ENCODE data around the gene PCDHGA1. TPM values are rescaled to one million over a fixed set of nuclear protein-coding genes. Genes with fewer than 3 reads are reported as not detected.

Gene PCDHGA1
- total RNA-seq, 1 experiment from 2014 or later, result not detected

DNA sequence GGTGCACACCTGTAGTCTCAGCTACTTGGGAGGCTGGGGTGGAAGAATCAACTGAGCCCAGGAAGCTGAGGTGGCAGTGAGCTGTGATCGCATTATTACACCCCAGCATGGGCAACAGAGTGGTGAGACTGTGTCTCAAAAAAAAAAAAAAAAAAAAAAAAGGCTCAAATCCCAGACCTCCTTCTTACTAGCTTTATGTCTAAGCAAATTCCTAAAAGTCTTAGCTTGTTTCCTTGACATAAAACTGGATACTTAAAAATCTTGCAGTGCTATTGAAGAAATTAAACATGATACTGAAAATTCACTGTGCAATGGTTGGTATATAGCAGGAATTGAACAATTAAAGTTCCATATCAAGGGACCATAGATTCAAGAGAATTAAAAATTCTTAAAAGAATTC, 203.6 kb downstream of the PCDHGA1 start:
- CTCF ChIA-PET, result interaction anchor here (0.6 to 0.7 kb wide), 2 partner anchors 9 to 143 kb away, joined by 3 to 4 read pairs; no protein-coding TSS in a partner anchor
- TF ChIP-seq, protein P1, sequence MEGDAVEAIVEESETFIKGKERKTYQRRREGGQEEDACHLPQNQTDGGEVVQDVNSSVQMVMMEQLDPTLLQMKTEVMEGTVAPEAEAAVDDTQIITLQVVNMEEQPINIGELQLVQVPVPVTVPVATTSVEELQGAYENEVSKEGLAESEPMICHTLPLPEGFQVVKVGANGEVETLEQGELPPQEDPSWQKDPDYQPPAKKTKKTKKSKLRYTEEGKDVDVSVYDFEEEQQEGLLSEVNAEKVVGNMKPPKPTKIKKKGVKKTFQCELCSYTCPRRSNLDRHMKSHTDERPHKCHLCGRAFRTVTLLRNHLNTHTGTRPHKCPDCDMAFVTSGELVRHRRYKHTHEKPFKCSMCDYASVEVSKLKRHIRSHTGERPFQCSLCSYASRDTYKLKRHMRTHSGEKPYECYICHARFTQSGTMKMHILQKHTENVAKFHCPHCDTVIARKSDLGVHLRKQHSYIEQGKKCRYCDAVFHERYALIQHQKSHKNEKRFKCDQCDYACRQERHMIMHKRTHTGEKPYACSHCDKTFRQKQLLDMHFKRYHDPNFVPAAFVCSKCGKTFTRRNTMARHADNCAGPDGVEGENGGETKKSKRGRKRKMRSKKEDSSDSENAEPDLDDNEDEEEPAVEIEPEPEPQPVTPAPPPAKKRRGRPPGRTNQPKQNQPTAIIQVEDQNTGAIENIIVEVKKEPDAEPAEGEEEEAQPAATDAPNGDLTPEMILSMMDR (IDR thresholded peaks at IDR 0.05; ENCODE audit: unreplicated experiment), result no peak
- Mint-ChIP-seq H3K4me1 (ENCODE audit: low read depth, unreplicated experiment) (peaks cover 13% of the 10 kb centered on the region), H3K27ac (ENCODE audit: unreplicated experiment) (no peak overlapping the region), H3K9me3 (ENCODE audit: low read depth, unreplicated experiment) (no peaks in the 10 kb centered on the region), H3K4me3 (ENCODE audit: low read depth, unreplicated experiment) (no peak overlapping the region), H3K27me3 (ENCODE audit: unreplicated experiment) (no peaks in the 10 kb centered on the region), H3K36me3 (ENCODE audit: insufficient read depth, unreplicated experiment) (peaks cover 6% of the 10 kb centered on the region)
- intact Hi-C loops (cut with micrococcal nuclease; ENCODE audit: unreplicated experiment), result no loop called here
- no TSS peak for BruUV-seq (replicated peaks)
- no peak for DNase-seq

DNA sequence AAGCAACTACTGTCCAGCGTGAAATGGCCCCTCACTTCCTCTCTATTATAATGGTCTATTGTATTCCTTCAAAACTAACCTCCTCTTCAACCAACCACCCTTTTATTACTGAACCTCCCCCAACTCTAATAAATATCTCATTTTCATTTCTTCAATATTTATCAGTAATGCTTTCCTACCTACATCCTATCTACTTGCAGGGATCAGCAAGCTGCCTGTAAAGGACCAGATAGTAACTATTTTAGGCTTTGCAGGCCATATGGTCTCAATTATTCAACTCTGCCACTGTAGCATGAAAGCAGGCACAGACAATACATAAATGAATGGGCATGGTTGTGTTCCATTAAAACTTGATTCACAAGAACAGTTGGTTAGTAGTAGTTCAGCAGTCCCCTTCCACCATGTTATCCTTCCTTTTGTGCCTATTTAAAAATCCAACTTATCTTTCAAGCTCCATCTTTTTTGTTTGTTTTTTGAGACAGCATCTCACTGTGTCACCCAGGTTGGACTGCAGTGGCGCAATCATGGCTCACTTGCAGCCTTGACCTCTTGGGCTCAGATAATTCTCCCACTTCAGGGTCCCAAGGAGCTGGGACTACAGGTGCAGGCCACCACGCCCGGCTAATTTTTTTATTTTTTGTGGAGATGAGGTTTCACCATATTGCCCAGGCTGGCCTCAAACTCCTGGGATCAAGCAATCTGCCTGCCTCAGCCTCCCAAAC, 204.3 kb downstream of the PCDHGA1 start:
- TF ChIP-seq, protein P1 (IDR thresholded peaks at IDR 0.05; ENCODE audit: unreplicated experiment), result no peak
- BruUV-seq (replicated peaks), result no TSS peak
- no peaks in the 10 kb centered on the region for H3K27me3 Mint-ChIP-seq (ENCODE audit: unreplicated experiment)
- intact Hi-C loops (cut with micrococcal nuclease; ENCODE audit: unreplicated experiment), result no loop called here
- H3K4me1 Mint-ChIP-seq (ENCODE audit: low read depth, unreplicated experiment), result peaks cover 13% of the 10 kb centered on the region
- CTCF ChIA-PET, result interaction anchor here (1.3 kb wide), 1 partner anchor 13 kb away, joined by 3 read pairs; no protein-coding TSS in a partner anchor
- no peaks in the 10 kb centered on the region for H3K9me3 Mint-ChIP-seq (ENCODE audit: low read depth, unreplicated experiment)
- no peak overlapping the region for H3K4me3 Mint-ChIP-seq (ENCODE audit: low read depth, unreplicated experiment)
- DNase-seq, result no peak
- peaks cover 6% of the 10 kb centered on the region for H3K36me3 Mint-ChIP-seq (ENCODE audit: insufficient read depth, unreplicated experiment)
- peak overlapping the region; percentile 17 for H3K27ac Mint-ChIP-seq (ENCODE audit: unreplicated experiment)

DNA sequence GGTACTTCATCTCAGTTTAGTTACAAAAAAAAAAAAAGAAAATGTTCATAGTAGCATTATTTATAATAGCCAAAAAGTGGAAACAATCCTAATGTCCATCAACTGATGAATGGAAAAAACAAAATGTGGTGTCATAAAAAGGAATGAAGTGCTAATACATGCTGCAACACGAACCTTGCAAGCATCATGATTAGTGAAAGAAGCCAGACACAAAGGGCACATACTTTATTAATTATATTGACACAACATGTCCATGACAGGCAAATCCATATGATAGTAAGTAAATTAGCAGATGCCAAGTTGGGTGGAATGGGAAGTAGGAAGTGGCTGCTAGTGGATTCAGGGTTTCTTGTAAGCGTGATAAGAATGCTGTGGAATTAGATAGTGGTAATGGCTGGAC, 212.7 kb downstream of the PCDHGA1 start:
- Mint-ChIP-seq H3K27ac (ENCODE audit: unreplicated experiment) (no peak overlapping the region), H3K27me3 (ENCODE audit: unreplicated experiment) (no peaks in the 10 kb centered on the region), H3K36me3 (ENCODE audit: insufficient read depth, unreplicated experiment) (peaks cover 20% of the 10 kb centered on the region), H3K4me3 (ENCODE audit: low read depth, unreplicated experiment) (no peak overlapping the region), H3K4me1 (ENCODE audit: low read depth, unreplicated experiment) (no peaks in the 10 kb centered on the region), H3K9me3 (ENCODE audit: low read depth, unreplicated experiment) (peaks cover 2% of the 10 kb centered on the region)
- BruUV-seq (replicated peaks), result no TSS peak
- CTCF ChIA-PET, result no interaction called here
- intact Hi-C loops (cut with micrococcal nuclease; ENCODE audit: unreplicated experiment), result no loop called here
- TF ChIP-seq, protein P1 (IDR thresholded peaks at IDR 0.05; ENCODE audit: unreplicated experiment), result no peak
- DNase-seq, result no peak

DNA sequence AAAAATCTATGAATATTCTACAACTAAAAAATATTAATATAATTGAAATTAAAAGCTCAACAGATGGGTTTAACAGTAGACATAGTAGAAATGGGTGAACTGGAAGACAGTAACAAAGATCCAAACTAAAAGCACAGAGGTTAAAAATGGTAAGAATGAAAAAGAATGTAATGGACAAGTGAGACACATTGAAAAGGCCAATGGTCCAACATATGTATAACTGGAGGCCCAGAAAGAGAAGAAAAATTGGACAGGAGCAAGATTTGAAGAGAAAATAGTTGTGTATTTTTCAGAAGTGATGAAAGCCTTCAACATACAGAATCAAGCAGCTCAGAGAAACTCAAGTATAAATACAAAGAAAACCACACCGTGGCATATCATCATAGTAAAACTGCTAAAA, 217.2 kb downstream of the PCDHGA1 start:
- Mint-ChIP-seq H3K36me3 (ENCODE audit: insufficient read depth, unreplicated experiment) (peaks cover 26% of the 10 kb centered on the region), H3K4me3 (ENCODE audit: low read depth, unreplicated experiment) (no peak overlapping the region), H3K27ac (ENCODE audit: unreplicated experiment) (no peak overlapping the region), H3K4me1 (ENCODE audit: low read depth, unreplicated experiment) (no peaks in the 10 kb centered on the region), H3K9me3 (ENCODE audit: low read depth, unreplicated experiment) (peaks cover 2% of the 10 kb centered on the region), H3K27me3 (ENCODE audit: unreplicated experiment) (no peaks in the 10 kb centered on the region)
- CTCF ChIA-PET, result no interaction called here
- no peak for DNase-seq
- TF ChIP-seq, protein P1 (IDR thresholded peaks at IDR 0.05; ENCODE audit: unreplicated experiment), result no peak
- intact Hi-C loops (cut with micrococcal nuclease; ENCODE audit: unreplicated experiment), result no loop called here
- BruUV-seq (replicated peaks), result no TSS peak
